Islet precursor cell (in vitro differentiated cells): ENCODE data around the gene POMT2.

Experiments
- DNase-seq: peaks from one replicate; pipeline ENCODE4 v3.0.0-alpha.2; 2018

Gene POMT2

GRCh38 chr14:77266336-77266735 is 54.3 kb downstream of the POMT2 start:
- no peak for DNase-seq

- DNase-seq: no peak
Measured at GRCh38 chr14:77265561-77266335, 54.9 kb downstream of the POMT2 start.

- no peak for DNase-seq
Measured at GRCh38 chr14:77265187-77265515, 55.5 kb downstream of the POMT2 start.

GRCh38 chr14:77264466-77265186 is 56.1 kb downstream of the POMT2 start:
- no peak for DNase-seq

GRCh38 chr14:77260631-77261030 is 60.1 kb downstream of the POMT2 start:
- DNase-seq: no peak

- no peak for DNase-seq
Measured at GRCh38 chr14:77260199-77260598, 60.5 kb downstream of the POMT2 start.

GRCh38 chr14:77259025-77259715 is 61.5 kb downstream of the POMT2 start:
- DNase-seq: no peak

GRCh38 chr14:77258566-77258965 is 62.1 kb downstream of the POMT2 start:
- DNase-seq: no peak

GRCh38 chr14:77257700-77258099 is 63.0 kb downstream of the POMT2 start:
- no peak for DNase-seq

GRCh38 chr14:77256694-77257093 is 64.0 kb downstream of the POMT2 start:
- DNase-seq: no peak

GRCh38 chr14:77253333-77254190 is 67.1 kb downstream of the POMT2 start:
- no peak for DNase-seq

GRCh38 chr14:77251870-77252269 is 68.8 kb downstream of the POMT2 start:
- DNase-seq: no peak

- DNase-seq: no peak
Measured at GRCh38 chr14:77250927-77251326, 69.8 kb downstream of the POMT2 start.

- no peak for DNase-seq
Measured at GRCh38 chr14:77249286-77249685, 71.4 kb downstream of the POMT2 start.

GRCh38 chr14:77248666-77249065 is 72.0 kb downstream of the POMT2 start:
- no peak for DNase-seq

- no peak for DNase-seq
Measured at GRCh38 chr14:77246784-77247183, 73.9 kb downstream of the POMT2 start.

GRCh38 chr14:77245820-77246219 is 74.9 kb downstream of the POMT2 start:
- no peak for DNase-seq

- DNase-seq: no peak
Measured at GRCh38 chr14:77243853-77244252, 76.8 kb downstream of the POMT2 start.

- no peak for DNase-seq
Measured at GRCh38 chr14:77242752-77243151, 77.9 kb downstream of the POMT2 start.

GRCh38 chr14:77241955-77242354 is 78.7 kb downstream of the POMT2 start:
- DNase-seq: no peak

GRCh38 chr14:77240336-77240915 is 80.3 kb downstream of the POMT2 start:
- DNase-seq: no peak

GRCh38 chr14:77239412-77239811 is 81.3 kb downstream of the POMT2 start:
- no peak for DNase-seq

GRCh38 chr14:77238996-77239395 is 81.7 kb downstream of the POMT2 start:
- no peak for DNase-seq
